C4-2B (cell line): ENCODE data around the gene LRSAM1.

Experiments
- H3K27ac ChIP-seq: fragments of 450-650 bp; 2 replicates; pipeline ENCODE4 v1.5.1; 2017
- CTCF ChIP-seq: fragments of 450-650 bp; conservative IDR thresholded peaks from 2 replicates; pipeline ENCODE4 v1.5.1; 2017; ENCODE audit warnings: mild to moderate bottlenecking
- ZFX ChIP-seq: fragments of 450-650 bp; IDR thresholded peaks from 2 replicates; pipeline ENCODE4 v1.6.1; 2017

LRSAM1 gene

GRCh38 chr9:127526655-127527559, 75.6 kb downstream of the LRSAM1 start:
- H3K27ac ChIP-seq, result no peak overlapping the region

GRCh38 chr9:127527560-127528268, 76.4 kb downstream of the LRSAM1 start:
- TF ChIP-seq ZFX (no peak), CTCF (no peak)
- no peak overlapping the region for H3K27ac ChIP-seq

More at GRCh38 chr9:127526655-127527559, 75.6 kb downstream of the LRSAM1 start:
- TF ChIP-seq ZFX, result no peak
- TF ChIP-seq CTCF, result no peak

- no peak for TF ChIP-seq ZFX
- no peak for TF ChIP-seq CTCF
Measured at GRCh38 chr9:127528422-127529251, 77.3 kb downstream of the LRSAM1 start.

GRCh38 chr9:127529671-127530070, 78.4 kb downstream of the LRSAM1 start:
- no peak overlapping the region for H3K27ac ChIP-seq
- no peak for TF ChIP-seq ZFX
- no peak for TF ChIP-seq CTCF

More at GRCh38 chr9:127528422-127529251, 77.3 kb downstream of the LRSAM1 start:
- no peak overlapping the region for H3K27ac ChIP-seq

- TF ChIP-seq CTCF, result no peak
- TF ChIP-seq ZFX, result no peak
- no peak overlapping the region for H3K27ac ChIP-seq
Measured at GRCh38 chr9:127530206-127530941, 79.1 kb downstream of the LRSAM1 start.

- H3K27ac ChIP-seq, result no peak overlapping the region
- no peak for TF ChIP-seq ZFX
- no peak for TF ChIP-seq CTCF
Measured at GRCh38 chr9:127531676-127532075, 80.4 kb downstream of the LRSAM1 start.
